LoVo (cell line): ENCODE data around the gene GLI2.

Source experiments
- DNase-seq: peaks from one replicate; pipeline ENCODE4 v3.0.0-alpha.2; 2016; ENCODE audit warnings: low spot score

Gene GLI2

GRCh38 chr2:120735746-120736170, at the start of gene GLI2:
Gene GLI2, plus strand, starts transcription at chr2:120735868. Its CDS starts 61,453 bp downstream, at chr2:120797321.
- DNase-seq = peak; percentile 81

GRCh38 chr2:120685974-120686297, 49.7 kb upstream of the GLI2 start:
- no peak for DNase-seq

- DNase-seq = no peak
These were observed 49.0 kb upstream of the GLI2 start for GRCh38 chr2:120686511-120687168.

- no peak for DNase-seq
These were observed 48.5 kb upstream of the GLI2 start for GRCh38 chr2:120687210-120687609.

- no peak for DNase-seq
These were observed 45.1 kb upstream of the GLI2 start for GRCh38 chr2:120690521-120690920.

GRCh38 chr2:120691410-120691809, 44.3 kb upstream of the GLI2 start:
- no peak for DNase-seq

GRCh38 chr2:120692691-120693090, 43.0 kb upstream of the GLI2 start:
- no peak for DNase-seq

GRCh38 chr2:120693121-120693520, 42.5 kb upstream of the GLI2 start:
- no peak for DNase-seq

- no peak for DNase-seq
These were observed 41.6 kb upstream of the GLI2 start for GRCh38 chr2:120694034-120694433.

- DNase-seq = no peak
These were observed 38.2 kb upstream of the GLI2 start for GRCh38 chr2:120697471-120697870.

- no peak for DNase-seq
These were observed 36.4 kb upstream of the GLI2 start for GRCh38 chr2:120699292-120699691.

- no peak for DNase-seq
These were observed 35.0 kb upstream of the GLI2 start for GRCh38 chr2:120700659-120701058.

- DNase-seq = no peak
These were observed 34.6 kb upstream of the GLI2 start for GRCh38 chr2:120701096-120701495.

GRCh38 chr2:120701499-120701898, 34.2 kb upstream of the GLI2 start:
- no peak for DNase-seq

- no peak for DNase-seq
These were observed 33.6 kb upstream of the GLI2 start for GRCh38 chr2:120702061-120702460.

- no peak for DNase-seq
These were observed 32.9 kb upstream of the GLI2 start for GRCh38 chr2:120702801-120703200.

- peak; percentile 39 for DNase-seq
These were observed 32.2 kb upstream of the GLI2 start for GRCh38 chr2:120703330-120703994.

- no peak for DNase-seq
These were observed 31.0 kb upstream of the GLI2 start for GRCh38 chr2:120704696-120705095.

GRCh38 chr2:120707816-120708215, 27.9 kb upstream of the GLI2 start:
- no peak for DNase-seq

- no peak for DNase-seq
These were observed 26.6 kb upstream of the GLI2 start for GRCh38 chr2:120708944-120709607.

GRCh38 chr2:120709608-120710041, 26.0 kb upstream of the GLI2 start:
- no peak for DNase-seq

GRCh38 chr2:120710256-120710655, 25.4 kb upstream of the GLI2 start:
- no peak for DNase-seq

- no peak for DNase-seq
These were observed 24.0 kb upstream of the GLI2 start for GRCh38 chr2:120711694-120712093.
